IPS DF 6.9 (cell line): ENCODE results near the gene BCR.
"Not testable (repeated sequence)": the region's sequence is repeated elsewhere in the genome, so short reads cannot be mapped to it uniquely, and the experiment has no call there.

ENCODE experiments used
- DNase-seq: peaks from one replicate; pipeline ENCODE4 v3.0.0-alpha.2; 2013; ENCODE audit warnings: low read depth, low spot score
- H3K27ac ChIP-seq: one replicate; pipeline ENCODE4 v1.5.1; 2013; ENCODE audit warnings: low read length, control low read depth
- H3K27me3 ChIP-seq: 2 replicates; pipeline ENCODE4 v1.6.1; 2013; ENCODE audit warnings: mild to moderate bottlenecking, low read length; ENCODE audit not compliant: control insufficient read depth, insufficient read depth
- H3K36me3 ChIP-seq: 2 replicates; pipeline ENCODE4 v1.6.1; 2013; ENCODE audit warnings: low read length; ENCODE audit not compliant: control insufficient read depth, insufficient read depth
- H3K4me1 ChIP-seq: 2 replicates; pipeline ENCODE4 v1.6.1; 2013; ENCODE audit warnings: low read length; ENCODE audit not compliant: control insufficient read depth, insufficient read depth
- H3K4me3 ChIP-seq: 2 replicates; pipeline ENCODE4 v1.5.1; 2013; ENCODE audit warnings: mild to moderate bottlenecking, low read length
- H3K9me3 ChIP-seq: 2 replicates; pipeline ENCODE4 v1.6.1; 2013; ENCODE audit warnings: low read length, inconsistent platforms; ENCODE audit not compliant: control insufficient read depth, insufficient read depth
- WGBS: extraction: QIAGEN DNeasy Blood & Tissue Kit; methylation state at CpG from one replicate; pipeline ENCODE4 v1.1.7; 2013; ENCODE audit warnings: mixed read lengths, missing lambda C conversion rate; ENCODE audit not compliant: insufficient read length, insufficient coverage; 5-methylcytosine and 5-hydroxymethylcytosine counted together

Gene BCR

GRCh38 chr22:23341942-23342695, 161.8 kb downstream of the BCR start:
- no CpG with 5 or more reads among the region's 10 CpGs for WGBS
- DNase-seq, H3K36me3 ChIP-seq, H3K27ac ChIP-seq, H3K9me3 ChIP-seq, H3K4me3 ChIP-seq, H3K27me3 ChIP-seq, H3K4me1 ChIP-seq: not testable (repeated sequence)

- no peak for DNase-seq
- H3K27me3 ChIP-seq: no peaks in the 10 kb centered on the region; the same call in 1 of the 2 replicates
- no peak overlapping the region for H3K4me3 ChIP-seq
- H3K4me1 ChIP-seq: no peaks in the 10 kb centered on the region
- no peaks in the 10 kb centered on the region for H3K36me3 ChIP-seq
- no CpG with 5 or more reads among the region's 1 CpG for WGBS
- no peak overlapping the region for H3K27ac ChIP-seq
- no peaks in the 10 kb centered on the region for H3K9me3 ChIP-seq
Observed at GRCh38 chr22:23351321-23351720, 171.0 kb downstream of the BCR start.

GRCh38 chr22:23353004-23353403, 172.7 kb downstream of the BCR start:
- no peak for DNase-seq
- Histone ChIP-seq H3K27me3 (no peaks in the 10 kb centered on the region; the same call in 1 of the 2 replicates), H3K4me3 (no peak overlapping the region), H3K4me1 (no peaks in the 10 kb centered on the region), H3K27ac (no peak overlapping the region), H3K36me3 (no peaks in the 10 kb centered on the region), H3K9me3 (no peaks in the 10 kb centered on the region)
- WGBS: no CpG with 5 or more reads among the region's 1 CpG

GRCh38 chr22:23353696-23354095, 173.4 kb downstream of the BCR start:
- Histone ChIP-seq H3K4me3 (no peak overlapping the region), H3K9me3 (no peaks in the 10 kb centered on the region), H3K27me3 (no peaks in the 10 kb centered on the region; the same call in 1 of the 2 replicates), H3K36me3 (no peaks in the 10 kb centered on the region), H3K4me1 (no peaks in the 10 kb centered on the region), H3K27ac (no peak overlapping the region)
- WGBS: no CpG with 5 or more reads among the region's 1 CpG
- DNase-seq: no peak

- Histone ChIP-seq H3K4me1 (no peaks in the 10 kb centered on the region), H3K4me3 (no peak overlapping the region), H3K27me3 (peaks cover 10% of the 10 kb centered on the region), H3K27ac (no peak overlapping the region), H3K9me3 (no peaks in the 10 kb centered on the region), H3K36me3 (no peaks in the 10 kb centered on the region)
- DNase-seq: no peak
- WGBS: no CpG with 5 or more reads among the region's 4 CpGs
Observed at GRCh38 chr22:23356094-23356493, 175.8 kb downstream of the BCR start.

- peaks cover 12% of the 10 kb centered on the region for H3K27me3 ChIP-seq
- no peak overlapping the region for H3K4me3 ChIP-seq
- H3K9me3 ChIP-seq: no peaks in the 10 kb centered on the region
- DNase-seq: no peak
- no peak overlapping the region for H3K27ac ChIP-seq
- H3K36me3 ChIP-seq: no peaks in the 10 kb centered on the region
- no peaks in the 10 kb centered on the region for H3K4me1 ChIP-seq
- WGBS: no CpG with 5 or more reads among the region's 14 CpGs
Observed at GRCh38 chr22:23357053-23357452, 176.7 kb downstream of the BCR start.

GRCh38 chr22:23359583-23360123, 179.3 kb downstream of the BCR start:
- H3K27me3 ChIP-seq: peaks cover 22% of the 10 kb centered on the region
- WGBS: no CpG with 5 or more reads among the region's 5 CpGs
- H3K4me3 ChIP-seq: no peak overlapping the region
- H3K9me3 ChIP-seq: no peaks in the 10 kb centered on the region
- no peaks in the 10 kb centered on the region for H3K36me3 ChIP-seq
- H3K4me1 ChIP-seq: no peaks in the 10 kb centered on the region
- H3K27ac ChIP-seq: no peak overlapping the region
- DNase-seq: no peak

- DNase-seq: no peak
- Histone ChIP-seq H3K27me3 (peaks cover 38% of the 10 kb centered on the region), H3K9me3 (no peaks in the 10 kb centered on the region), H3K4me1 (no peaks in the 10 kb centered on the region), H3K4me3 (no peak overlapping the region), H3K27ac (no peak overlapping the region), H3K36me3 (no peaks in the 10 kb centered on the region)
Observed at GRCh38 chr22:23361676-23362075, 181.4 kb downstream of the BCR start.

- no peak overlapping the region for H3K27ac ChIP-seq
- H3K4me1 ChIP-seq: no peaks in the 10 kb centered on the region
- no CpG with 5 or more reads among the region's 3 CpGs for WGBS
- no peaks in the 10 kb centered on the region for H3K36me3 ChIP-seq
- H3K27me3 ChIP-seq: peaks cover 52% of the 10 kb centered on the region
- DNase-seq: no peak
- H3K9me3 ChIP-seq: no peaks in the 10 kb centered on the region
- no peak overlapping the region for H3K4me3 ChIP-seq
Observed at GRCh38 chr22:23363683-23364082, 183.4 kb downstream of the BCR start.

- no peak for DNase-seq
- Histone ChIP-seq H3K4me3 (no peak overlapping the region), H3K4me1 (no peaks in the 10 kb centered on the region), H3K27ac (no peak overlapping the region), H3K27me3 (peaks cover 59% of the 10 kb centered on the region), H3K36me3 (no peaks in the 10 kb centered on the region), H3K9me3 (no peaks in the 10 kb centered on the region)
- WGBS: no CpG with 5 or more reads among the region's 3 CpGs
Observed at GRCh38 chr22:23364389-23364788, 184.1 kb downstream of the BCR start.

- Histone ChIP-seq H3K36me3 (no peaks in the 10 kb centered on the region), H3K4me1 (no peaks in the 10 kb centered on the region), H3K27ac (no peak overlapping the region), H3K9me3 (no peaks in the 10 kb centered on the region), H3K27me3 (peaks cover 62% of the 10 kb centered on the region), H3K4me3 (no peak overlapping the region)
- no peak for DNase-seq
- WGBS: no CpG with 5 or more reads among the region's 6 CpGs
Observed at GRCh38 chr22:23365524-23365923, 185.2 kb downstream of the BCR start.
